ENCODE data around the gene RPAP3. TPM values are rescaled to one million over a fixed set of nuclear protein-coding genes. Genes with fewer than 3 reads are reported as not detected.

The RPAP3 gene
- total and polyA plus RNA-seq, 2 experiments from 2014 or later, result 31.4 to 69.9 TPM

DNA sequence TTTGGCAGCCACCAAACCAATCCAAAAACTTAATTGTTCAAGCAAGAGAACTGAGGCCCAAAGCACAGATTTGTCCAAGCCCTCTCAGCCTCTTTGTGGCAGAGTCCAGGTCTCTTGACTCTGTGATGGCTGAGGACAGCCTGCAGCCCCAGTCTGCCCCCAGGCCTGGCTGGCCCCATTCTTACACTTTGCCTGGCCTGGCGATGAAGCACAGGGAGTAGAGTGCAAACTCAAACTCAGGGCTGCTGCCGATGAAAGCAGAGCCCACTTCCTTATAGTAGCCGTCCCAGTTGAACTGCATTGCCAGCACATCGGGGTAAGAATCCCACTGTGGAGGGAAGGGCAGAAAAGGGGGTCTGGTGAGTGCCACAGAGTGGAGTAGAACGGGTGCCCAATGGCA, 5.6 kb upstream of the RPAP3 start:
- no peak for TF ChIP-seq EZH2 (IDR thresholded peaks at IDR 0.05; ENCODE audit: low read depth, unreplicated experiment)
- TF ChIP-seq, protein P1, sequence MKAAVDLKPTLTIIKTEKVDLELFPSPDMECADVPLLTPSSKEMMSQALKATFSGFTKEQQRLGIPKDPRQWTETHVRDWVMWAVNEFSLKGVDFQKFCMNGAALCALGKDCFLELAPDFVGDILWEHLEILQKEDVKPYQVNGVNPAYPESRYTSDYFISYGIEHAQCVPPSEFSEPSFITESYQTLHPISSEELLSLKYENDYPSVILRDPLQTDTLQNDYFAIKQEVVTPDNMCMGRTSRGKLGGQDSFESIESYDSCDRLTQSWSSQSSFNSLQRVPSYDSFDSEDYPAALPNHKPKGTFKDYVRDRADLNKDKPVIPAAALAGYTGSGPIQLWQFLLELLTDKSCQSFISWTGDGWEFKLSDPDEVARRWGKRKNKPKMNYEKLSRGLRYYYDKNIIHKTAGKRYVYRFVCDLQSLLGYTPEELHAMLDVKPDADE (IDR thresholded peaks at IDR 0.05), result no peak
- TF ChIP-seq POLR2AphosphoS5 (IDR thresholded peaks at IDR 0.05; ENCODE audit: low read depth), result no peak
- TF ChIP-seq CREB1 (CRISPR knock-in tag; IDR thresholded peaks at IDR 0.05; ENCODE audit: low read depth), result no peak
- TF ChIP-seq ZNF331 (CRISPR knock-in tag; IDR thresholded peaks at IDR 0.05; ENCODE audit: low read depth), result no peak
- Histone ChIP-seq H3K4me2 (no peak overlapping the region), H3K79me2 (replicated peaks; ENCODE audit: insufficient read depth) (no peaks in the 10 kb centered on the region), H3K27ac (ENCODE audit: low read depth) (no peak overlapping the region), H3F3A (replicated peaks; ENCODE audit: low read depth) (0 out of 2 replicates have a peak, but pooled peaks cover 3% of the 10 kb centered on the region), H4K20me1 (replicated peaks; ENCODE audit: insufficient read depth) (no peaks in the 10 kb centered on the region; the same call in 1 of the 2 replicates), H3K9me2 (ENCODE audit: insufficient read depth) (no peaks in the 10 kb centered on the region), H3K4me1 (ENCODE audit: insufficient read depth) (peaks cover 2% of the 10 kb centered on the region), H3K36me3 (ENCODE audit: insufficient read depth) (no peaks in the 10 kb centered on the region), H3K27me3 (ENCODE audit: insufficient read depth) (no peaks in the 10 kb centered on the region; the same call in 1 of the 2 replicates), H2AFZ (no peak overlapping the region), H3K4me3 (no peak overlapping the region)
- DNase-seq (ENCODE audit: low spot score), result no peak
- Mint-ChIP-seq H3K4me3 (no peak overlapping the region), H3K36me3 (ENCODE audit: low read depth) (no peaks in the 10 kb centered on the region), H3K27ac (no peak overlapping the region), H3K27me3 (ENCODE audit: insufficient read depth, low read depth, poor library complexity) (peaks cover 11% of the 10 kb centered on the region), H3K4me1 (peaks cover 13% of the 10 kb centered on the region), H3K9me3 (no peaks in the 10 kb centered on the region)
- no peak for ATAC-seq

DNA sequence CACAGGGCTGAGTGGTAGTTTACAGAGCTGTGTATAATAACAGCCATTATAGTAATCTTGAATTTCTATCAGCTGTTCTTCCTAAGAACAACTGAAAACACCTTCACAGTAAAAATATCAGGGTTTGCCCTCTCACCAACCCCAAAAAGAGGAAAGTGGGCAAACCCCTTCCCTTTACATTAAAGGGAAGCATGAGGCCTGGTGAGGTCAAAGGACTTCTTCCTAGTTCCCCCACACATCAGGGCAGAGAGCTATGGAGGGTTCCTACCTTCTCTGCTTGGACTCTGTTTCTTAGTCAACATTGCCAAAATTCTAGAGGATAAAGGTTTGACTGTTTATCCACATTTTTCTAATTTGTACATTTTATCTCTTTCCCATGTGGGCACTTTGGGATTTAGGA, 4.4 kb upstream of the RPAP3 start:
- Histone ChIP-seq H4K20me1 (replicated peaks; ENCODE audit: insufficient read depth) (no peaks in the 10 kb centered on the region; the same call in 1 of the 2 replicates), H3K27me3 (ENCODE audit: insufficient read depth) (no peaks in the 10 kb centered on the region; the same call in 1 of the 2 replicates), H3K79me2 (replicated peaks; ENCODE audit: insufficient read depth) (peaks cover 2% of the 10 kb centered on the region), H3K4me1 (ENCODE audit: insufficient read depth) (peaks cover 5% of the 10 kb centered on the region), H3K4me2 (no peak overlapping the region), H2AFZ (no peak overlapping the region), H3K36me3 (ENCODE audit: insufficient read depth) (no peaks in the 10 kb centered on the region), H3K9me2 (ENCODE audit: insufficient read depth) (no peaks in the 10 kb centered on the region), H3K27ac (ENCODE audit: low read depth) (no peak overlapping the region), H3K4me3 (no peak overlapping the region), H3F3A (replicated peaks; ENCODE audit: low read depth) (no peaks in the 10 kb centered on the region)
- H3K27me3 Mint-ChIP-seq (ENCODE audit: insufficient read depth, low read depth, poor library complexity), result peaks cover 3% of the 10 kb centered on the region
- H3K9me3 Mint-ChIP-seq, result no peaks in the 10 kb centered on the region
- H3K27ac Mint-ChIP-seq, result no peak overlapping the region
- no peak for DNase-seq (ENCODE audit: low spot score)
- no peak overlapping the region for H3K4me3 Mint-ChIP-seq
- peaks cover 8% of the 10 kb centered on the region for H3K4me1 Mint-ChIP-seq
- no peaks in the 10 kb centered on the region for H3K36me3 Mint-ChIP-seq (ENCODE audit: low read depth)
- ATAC-seq, result no peak
- no peak for TF ChIP-seq STAT1 (IDR thresholded peaks at IDR 0.05; ENCODE audit: unreplicated experiment)
- TF ChIP-seq, protein P2, sequence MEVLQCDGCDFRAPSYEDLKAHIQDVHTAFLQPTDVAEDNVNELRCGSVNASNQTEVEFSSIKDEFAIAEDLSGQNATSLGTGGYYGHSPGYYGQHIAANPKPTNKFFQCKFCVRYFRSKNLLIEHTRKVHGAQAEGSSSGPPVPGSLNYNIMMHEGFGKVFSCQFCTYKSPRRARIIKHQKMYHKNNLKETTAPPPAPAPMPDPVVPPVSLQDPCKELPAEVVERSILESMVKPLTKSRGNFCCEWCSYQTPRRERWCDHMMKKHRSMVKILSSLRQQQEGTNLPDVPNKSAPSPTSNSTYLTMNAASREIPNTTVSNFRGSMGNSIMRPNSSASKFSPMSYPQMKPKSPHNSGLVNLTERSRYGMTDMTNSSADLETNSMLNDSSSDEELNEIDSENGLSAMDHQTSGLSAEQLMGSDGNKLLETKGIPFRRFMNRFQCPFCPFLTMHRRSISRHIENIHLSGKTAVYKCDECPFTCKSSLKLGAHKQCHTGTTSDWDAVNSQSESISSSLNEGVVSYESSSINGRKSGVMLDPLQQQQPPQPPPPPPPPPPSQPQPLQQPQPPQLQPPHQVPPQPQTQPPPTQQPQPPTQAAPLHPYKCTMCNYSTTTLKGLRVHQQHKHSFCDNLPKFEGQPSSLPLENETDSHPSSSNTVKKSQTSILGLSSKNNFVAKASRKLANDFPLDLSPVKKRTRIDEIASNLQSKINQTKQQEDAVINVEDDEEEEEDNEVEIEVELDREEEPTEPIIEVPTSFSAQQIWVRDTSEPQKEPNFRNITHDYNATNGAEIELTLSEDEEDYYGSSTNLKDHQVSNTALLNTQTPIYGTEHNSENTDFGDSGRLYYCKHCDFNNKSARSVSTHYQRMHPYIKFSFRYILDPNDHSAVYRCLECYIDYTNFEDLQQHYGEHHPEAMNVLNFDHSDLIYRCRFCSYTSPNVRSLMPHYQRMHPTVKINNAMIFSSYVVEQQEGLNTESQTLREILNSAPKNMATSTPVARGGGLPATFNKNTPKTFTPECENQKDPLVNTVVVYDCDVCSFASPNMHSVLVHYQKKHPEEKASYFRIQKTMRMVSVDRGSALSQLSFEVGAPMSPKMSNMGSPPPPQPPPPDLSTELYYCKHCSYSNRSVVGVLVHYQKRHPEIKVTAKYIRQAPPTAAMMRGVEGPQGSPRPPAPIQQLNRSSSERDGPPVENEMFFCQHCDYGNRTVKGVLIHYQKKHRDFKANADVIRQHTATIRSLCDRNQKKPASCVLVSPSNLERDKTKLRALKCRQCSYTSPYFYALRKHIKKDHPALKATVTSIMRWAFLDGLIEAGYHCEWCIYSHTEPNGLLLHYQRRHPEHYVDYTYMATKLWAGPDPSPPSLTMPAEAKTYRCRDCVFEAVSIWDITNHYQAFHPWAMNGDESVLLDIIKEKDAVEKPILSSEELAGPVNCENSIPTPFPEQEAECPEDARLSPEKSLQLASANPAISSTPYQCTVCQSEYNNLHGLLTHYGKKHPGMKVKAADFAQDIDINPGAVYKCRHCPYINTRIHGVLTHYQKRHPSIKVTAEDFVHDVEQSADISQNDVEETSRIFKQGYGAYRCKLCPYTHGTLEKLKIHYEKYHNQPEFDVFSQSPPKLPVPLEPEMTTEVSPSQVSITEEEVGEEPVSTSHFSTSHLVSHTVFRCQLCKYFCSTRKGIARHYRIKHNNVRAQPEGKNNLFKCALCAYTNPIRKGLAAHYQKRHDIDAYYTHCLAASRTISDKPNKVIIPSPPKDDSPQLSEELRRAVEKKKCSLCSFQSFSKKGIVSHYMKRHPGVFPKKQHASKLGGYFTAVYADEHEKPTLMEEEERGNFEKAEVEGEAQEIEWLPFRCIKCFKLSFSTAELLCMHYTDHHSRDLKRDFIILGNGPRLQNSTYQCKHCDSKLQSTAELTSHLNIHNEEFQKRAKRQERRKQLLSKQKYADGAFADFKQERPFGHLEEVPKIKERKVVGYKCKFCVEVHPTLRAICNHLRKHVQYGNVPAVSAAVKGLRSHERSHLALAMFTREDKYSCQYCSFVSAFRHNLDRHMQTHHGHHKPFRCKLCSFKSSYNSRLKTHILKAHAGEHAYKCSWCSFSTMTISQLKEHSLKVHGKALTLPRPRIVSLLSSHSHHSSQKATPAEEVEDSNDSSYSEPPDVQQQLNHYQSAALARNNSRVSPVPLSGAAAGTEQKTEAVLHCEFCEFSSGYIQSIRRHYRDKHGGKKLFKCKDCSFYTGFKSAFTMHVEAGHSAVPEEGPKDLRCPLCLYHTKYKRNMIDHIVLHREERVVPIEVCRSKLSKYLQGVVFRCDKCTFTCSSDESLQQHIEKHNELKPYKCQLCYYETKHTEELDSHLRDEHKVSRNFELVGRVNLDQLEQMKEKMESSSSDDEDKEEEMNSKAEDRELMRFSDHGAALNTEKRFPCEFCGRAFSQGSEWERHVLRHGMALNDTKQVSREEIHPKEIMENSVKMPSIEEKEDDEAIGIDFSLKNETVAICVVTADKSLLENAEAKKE (CRISPR knock-in tag; IDR thresholded peaks at IDR 0.05), result no peak
- no peak for TF ChIP-seq NANOG (IDR thresholded peaks at IDR 0.05; ENCODE audit: borderline replicate concordance)
- TF ChIP-seq, protein P3, sequence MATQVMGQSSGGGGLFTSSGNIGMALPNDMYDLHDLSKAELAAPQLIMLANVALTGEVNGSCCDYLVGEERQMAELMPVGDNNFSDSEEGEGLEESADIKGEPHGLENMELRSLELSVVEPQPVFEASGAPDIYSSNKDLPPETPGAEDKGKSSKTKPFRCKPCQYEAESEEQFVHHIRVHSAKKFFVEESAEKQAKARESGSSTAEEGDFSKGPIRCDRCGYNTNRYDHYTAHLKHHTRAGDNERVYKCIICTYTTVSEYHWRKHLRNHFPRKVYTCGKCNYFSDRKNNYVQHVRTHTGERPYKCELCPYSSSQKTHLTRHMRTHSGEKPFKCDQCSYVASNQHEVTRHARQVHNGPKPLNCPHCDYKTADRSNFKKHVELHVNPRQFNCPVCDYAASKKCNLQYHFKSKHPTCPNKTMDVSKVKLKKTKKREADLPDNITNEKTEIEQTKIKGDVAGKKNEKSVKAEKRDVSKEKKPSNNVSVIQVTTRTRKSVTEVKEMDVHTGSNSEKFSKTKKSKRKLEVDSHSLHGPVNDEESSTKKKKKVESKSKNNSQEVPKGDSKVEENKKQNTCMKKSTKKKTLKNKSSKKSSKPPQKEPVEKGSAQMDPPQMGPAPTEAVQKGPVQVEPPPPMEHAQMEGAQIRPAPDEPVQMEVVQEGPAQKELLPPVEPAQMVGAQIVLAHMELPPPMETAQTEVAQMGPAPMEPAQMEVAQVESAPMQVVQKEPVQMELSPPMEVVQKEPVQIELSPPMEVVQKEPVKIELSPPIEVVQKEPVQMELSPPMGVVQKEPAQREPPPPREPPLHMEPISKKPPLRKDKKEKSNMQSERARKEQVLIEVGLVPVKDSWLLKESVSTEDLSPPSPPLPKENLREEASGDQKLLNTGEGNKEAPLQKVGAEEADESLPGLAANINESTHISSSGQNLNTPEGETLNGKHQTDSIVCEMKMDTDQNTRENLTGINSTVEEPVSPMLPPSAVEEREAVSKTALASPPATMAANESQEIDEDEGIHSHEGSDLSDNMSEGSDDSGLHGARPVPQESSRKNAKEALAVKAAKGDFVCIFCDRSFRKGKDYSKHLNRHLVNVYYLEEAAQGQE (IDR thresholded peaks at IDR 0.05; ENCODE audit: unreplicated experiment), result no peak
- no peak for TF ChIP-seq JUNB (IDR thresholded peaks at IDR 0.05; ENCODE audit: unreplicated experiment)
- no peak for TF ChIP-seq EZH2 (IDR thresholded peaks at IDR 0.05; ENCODE audit: low read depth, unreplicated experiment)
- TF ChIP-seq ZNF114 (CRISPR knock-in tag; IDR thresholded peaks at IDR 0.05), result no peak

All from GM23338 (cell line).